IMR-90 (cell line): Measurements from ENCODE around the gene PRXL2B. TPM values are rescaled to one million over a fixed set of nuclear protein-coding genes. Genes with fewer than 3 reads are reported as not detected.

Experiments
- ATAC-seq: fragments of 200-7000 bp; cut with Tn5 transposase; 2 replicates; pipeline ENCODE4 v1.9.1; 2020; ENCODE audit warnings: low read depth, mild to moderate bottlenecking, moderate library complexity
- BruUV-seq: library from RNA; stranded (reverse); fragments of 400-500 nt; replicated peaks from 2 replicates; lab custom pipeline; 2021; lab: Mats Ljungman, UMichigan
- CTCF ChIA-PET: fragments of 300-600 bp; formaldehyde crosslinking; extraction: SDS; loops from one replicate; lab custom pipeline; 2021; ENCODE audit warnings: antibody characterized with exemption; lab: Yijun Ruan, JAX
- POLR2A ChIA-PET: fragments of 300-600 bp; sonication (Branson Sonifier 250); formaldehyde crosslinking; loops from one replicate; lab custom pipeline; 2022; ENCODE audit warnings: antibody characterized with exemption; ENCODE audit not compliant: unreplicated experiment; lab: Charles Lee
- DNase-seq: peaks from one replicate; pipeline ENCODE4 v3.0.0; 2013
- H2AFZ ChIP-seq: replicated peaks from 2 replicates; pipeline ENCODE3; 2013; ENCODE audit warnings: low read length, mild to moderate bottlenecking; ENCODE audit not compliant: poor library complexity
- H2AK5ac ChIP-seq: 2 replicates; pipeline ENCODE4 v1.6.1; 2013; ENCODE audit warnings: low read depth, low read length, inconsistent platforms
- H2AK9ac ChIP-seq: replicated peaks from 2 replicates; pipeline ENCODE3; 2013; ENCODE audit warnings: mild to moderate bottlenecking, low read depth, low read length, moderate library complexity; ENCODE audit not compliant: poor library complexity
- H2BK120ac ChIP-seq: 2 replicates; pipeline ENCODE4 v1.6.1; 2013; ENCODE audit warnings: low read depth, low read length, inconsistent platforms
- H2BK15ac ChIP-seq: 3 replicates; pipeline ENCODE4 v1.6.1; 2013; ENCODE audit warnings: low read depth, low read length, inconsistent platforms
- H2BK20ac ChIP-seq: 2 replicates; pipeline ENCODE4 v1.6.1; 2013; ENCODE audit warnings: low read depth, mild to moderate bottlenecking, inconsistent platforms, low read length, moderate library complexity
- H2BK5ac ChIP-seq: 2 replicates; pipeline ENCODE4 v1.6.1; 2013; ENCODE audit warnings: mild to moderate bottlenecking, low read depth, low read length, inconsistent platforms; ENCODE audit not compliant: poor library complexity, severe bottlenecking
- H3K14ac ChIP-seq: replicated peaks from 2 replicates; pipeline ENCODE4 v1.6.1; 2013; ENCODE audit warnings: low read depth, low read length, inconsistent platforms
- H3K18ac ChIP-seq: 2 replicates; pipeline ENCODE4 v1.6.1; 2013; ENCODE audit warnings: low read depth, low read length, control low read depth
- H3K23ac ChIP-seq: 2 replicates; pipeline ENCODE4 v1.6.1; 2013; ENCODE audit warnings: low read depth, low read length, inconsistent platforms
- H3K27ac ChIP-seq: 2 replicates; pipeline ENCODE4 v1.5.1; 2013; ENCODE audit warnings: mild to moderate bottlenecking, control low read depth, low read length; ENCODE audit not compliant: insufficient read depth
- H3K27me3 ChIP-seq: 2 replicates; pipeline ENCODE4 v1.6.1; 2013; ENCODE audit warnings: low read length; ENCODE audit not compliant: control insufficient read depth, insufficient read depth
- H3K36me3 ChIP-seq: 2 replicates; pipeline ENCODE4 v1.6.1; 2013; ENCODE audit warnings: low read length, mixed read lengths; ENCODE audit not compliant: control insufficient read depth, insufficient read depth
- H3K4ac ChIP-seq: 2 replicates; pipeline ENCODE4 v1.6.1; 2013; ENCODE audit warnings: low read depth, low read length, inconsistent platforms
- H3K4me1 ChIP-seq: 2 replicates; pipeline ENCODE4 v1.6.1; 2013; ENCODE audit warnings: low read length, mixed read lengths; ENCODE audit not compliant: control insufficient read depth, insufficient read depth
- H3K4me2 ChIP-seq: 2 replicates; pipeline ENCODE4 v1.6.1; 2013; ENCODE audit warnings: low read depth, mild to moderate bottlenecking, control low read depth, low read length, moderate library complexity
- H3K4me3 ChIP-seq: 2 replicates; pipeline ENCODE4 v1.5.1; 2013; ENCODE audit warnings: low read depth, mild to moderate bottlenecking, control low read depth, low read length, moderate library complexity; ENCODE audit not compliant: insufficient read depth
- H3K56ac ChIP-seq: 2 replicates; pipeline ENCODE4 v1.6.1; 2013; ENCODE audit warnings: low read length, inconsistent platforms; ENCODE audit not compliant: insufficient read depth; ENCODE audit errors: extremely low read depth
- H3K79me1 ChIP-seq, 2 experiments: 2 replicates each; pipeline ENCODE4 v1.6.1; 2013; ENCODE audit warnings: low read length in 2 of 2, inconsistent platforms in 1 of 2, low read depth in 1 of 2
- H3K9ac ChIP-seq: 2 replicates; pipeline ENCODE4 v1.6.1; 2013; ENCODE audit warnings: low read depth, low read length, control low read depth
- H3K9me1 ChIP-seq: 2 replicates; pipeline ENCODE4 v1.6.1; 2013; ENCODE audit warnings: low read length, inconsistent platforms; ENCODE audit not compliant: insufficient read depth
- H3K9me3 ChIP-seq: 2 replicates; pipeline ENCODE4 v1.6.1; 2013; ENCODE audit warnings: low read length; ENCODE audit not compliant: control insufficient read depth, insufficient read depth
- H4K20me1 ChIP-seq: 2 replicates; pipeline ENCODE4 v1.6.1; 2013; ENCODE audit warnings: low read length, inconsistent platforms; ENCODE audit not compliant: insufficient read depth
- H4K5ac ChIP-seq: 2 replicates; pipeline ENCODE4 v1.6.1; 2013; ENCODE audit warnings: mild to moderate bottlenecking, low read depth, low read length, control low read depth
- H4K8ac ChIP-seq, 2 experiments: 2 replicates each; pipeline ENCODE4 v1.6.1; 2013; ENCODE audit warnings: low read depth in 2 of 2, low read length in 2 of 2, control low read depth in 1 of 2, inconsistent platforms in 1 of 2
- H4K91ac ChIP-seq: 2 replicates; pipeline ENCODE4 v1.6.1; 2013; ENCODE audit warnings: low read depth, low read length, inconsistent platforms; ENCODE audit not compliant: insufficient read depth
- BHLHE40 ChIP-seq: fragments of 150-350 bp; IDR thresholded peaks from 2 replicates; pipeline ENCODE4 v1.6.1; 2016; ENCODE audit warnings: mild to moderate bottlenecking, low read depth, low read length
- CHD1 ChIP-seq: IDR thresholded peaks from 2 replicates; pipeline ENCODE4 v1.6.1; 2012; ENCODE audit warnings: low read depth, low read length, improper control_type of control experiment
- FOS ChIP-seq: fragments of 150-350 bp; IDR thresholded peaks from 2 replicates; pipeline ENCODE4 v1.6.1; 2016; ENCODE audit warnings: low read depth, low read length
- NFE2L2 ChIP-seq: fragments of 150-350 bp; IDR thresholded peaks from 2 replicates; pipeline ENCODE4 v1.6.1; 2016; ENCODE audit warnings: low read depth, mild to moderate bottlenecking, low read length
- RAD21 ChIP-seq: IDR thresholded peaks from 2 replicates; pipeline ENCODE4 v1.6.1; 2012; ENCODE audit warnings: low read length, improper control_type of control experiment
- RFX5 ChIP-seq: IDR thresholded peaks from 2 replicates; pipeline ENCODE4 v1.8.0; 2012; ENCODE audit warnings: low read depth, mild to moderate bottlenecking, low read length, moderate library complexity
- SMC3 ChIP-seq: fragments of 150-350 bp; IDR thresholded peaks from 2 replicates; pipeline ENCODE4 v1.6.1; 2016; ENCODE audit warnings: low read depth, mild to moderate bottlenecking, antibody characterized with exemption, low read length, moderate library complexity
- WGBS, 2 experiments: methylation state at CpG; one replicate each; pipeline versions ENCODE4 v1.1.5 to v1.1.7; 2013; ENCODE audit warnings: missing lambda C conversion rate in 2 of 2; ENCODE audit not compliant: insufficient read length in 1 of 2; ENCODE audit errors: extremely low coverage in 2 of 2; 5-methylcytosine and 5-hydroxymethylcytosine counted together
- dilution Hi-C: fragments of 300-500 bp; cut with HindIII; formaldehyde crosslinking; loops from one replicate; pipeline ENCODE4 v1.14.3; 2018; ENCODE audit warnings: low sequenced_read_pairs; ENCODE audit not compliant: unreplicated experiment
- in situ Hi-C: fragments of 300-500 bp; cut with MboI; formaldehyde crosslinking; loops from 3 replicates; pipeline ENCODE4 v1.14.3; 2019; ENCODE audit warnings: low sequenced_read_pairs, inconsistent platforms, mixed read lengths
- intact Hi-C: fragments of 100-400 bp; cut with micrococcal nuclease; formaldehyde crosslinking; loops from 2 replicates; pipeline ENCODE4 v1.10.0; 2022
- polyA plus RNA-seq, 3 experiments: library from polyadenylated mRNA; depleted of rRNA; stranded (reverse); fragments of >200 nt; gene quantifications; 2 replicates each; pipeline ENCODE4 v1.2.3, GENCODE V29; 2012; ENCODE audit warnings: low replicate concordance in 1 of 3
- total RNA-seq: library from RNA; depleted of rRNA; stranded (reverse); fragments of >200 nt; gene quantifications from 2 replicates; pipeline ENCODE4 v1.2.3, GENCODE V29; 2012

The PRXL2B gene
- total and polyA plus RNA-seq, 2 of the 4 experiments (the other 2 are of a cell fraction): 10.9 to 22.3 TPM

- H2BK5ac ChIP-seq: no peak overlapping the region
- no peak overlapping the region for H2AFZ ChIP-seq
- H3K27me3 ChIP-seq: peaks cover 14% of the 10 kb centered on the region
- no TSS peak for BruUV-seq
- no peaks in the 10 kb centered on the region for H3K9me3 ChIP-seq
- 13% methylated on average over 3 of the region's 46 CpGs; no CpG with 5 or more reads in 1 of the 2 experiments for WGBS, 2 experiments
- no peak overlapping the region for H3K56ac ChIP-seq
- no peak overlapping the region for H2BK15ac ChIP-seq
- dilution Hi-C loops: no loop called here
- intact Hi-C loops: no loop called here
- no peaks in the 10 kb centered on the region for H3K4me1 ChIP-seq
- no peak overlapping the region for H3K14ac ChIP-seq
- no peak overlapping the region for H2BK120ac ChIP-seq
- H3K4me2 ChIP-seq: no peak overlapping the region
- ChIA-PET POLR2A (no interaction called here), CTCF (no interaction called here)
- H4K8ac ChIP-seq: no peak overlapping the region
- in situ Hi-C loops: no loop called here
- H3K18ac ChIP-seq: no peak overlapping the region
- no peak overlapping the region for H4K5ac ChIP-seq
- H3K79me1 ChIP-seq: no peaks in the 10 kb centered on the region
- H3K36me3 ChIP-seq: no peaks in the 10 kb centered on the region
- no peaks in the 10 kb centered on the region for H3K9me1 ChIP-seq
- ATAC-seq (no peak), DNase-seq (no peak)
- no peak overlapping the region for H3K23ac ChIP-seq
- no peak for TF ChIP-seq RAD21
- TF ChIP-seq FOS: no peak
- TF ChIP-seq BHLHE40: no peak
- no peak for TF ChIP-seq SMC3
- no peak for TF ChIP-seq NFE2L2
- TF ChIP-seq RFX5: no peak
- TF ChIP-seq CHD1: no peak
- no peak overlapping the region for H3K9ac ChIP-seq
- H2BK20ac ChIP-seq: no peak overlapping the region
- H2AK9ac ChIP-seq: no peak overlapping the region
- H4K20me1 ChIP-seq: no peaks in the 10 kb centered on the region
- no peak overlapping the region for H3K4ac ChIP-seq
- H3K27ac ChIP-seq: no peak overlapping the region
- H2AK5ac ChIP-seq: no peak overlapping the region
- H3K4me3 ChIP-seq: no peak overlapping the region
- no peak overlapping the region for H4K91ac ChIP-seq
These were observed 41.8 kb downstream of the PRXL2B start for GRCh38 chr1:2628191-2628932.
